Stimulated activated CD8-positive, alpha-beta memory T cell treated with anti-CD3 and anti-CD28 coated beads, Interleukin-12 subunit alpha, Interleukin-12 subunit beta, amount 100 ng/mL, for 4 hours (primary cell): ENCODE data around the gene MRPL51.
"Not testable (repeated sequence)": the region's sequence is repeated elsewhere in the genome, so short reads cannot be mapped to it uniquely, and the experiment has no call there.

Source experiments
- DNase-seq: peaks from one replicate; pipeline ENCODE4 v3.0.0-alpha.2; 2020; ENCODE audit warnings: low read depth

Gene MRPL51

DNA sequence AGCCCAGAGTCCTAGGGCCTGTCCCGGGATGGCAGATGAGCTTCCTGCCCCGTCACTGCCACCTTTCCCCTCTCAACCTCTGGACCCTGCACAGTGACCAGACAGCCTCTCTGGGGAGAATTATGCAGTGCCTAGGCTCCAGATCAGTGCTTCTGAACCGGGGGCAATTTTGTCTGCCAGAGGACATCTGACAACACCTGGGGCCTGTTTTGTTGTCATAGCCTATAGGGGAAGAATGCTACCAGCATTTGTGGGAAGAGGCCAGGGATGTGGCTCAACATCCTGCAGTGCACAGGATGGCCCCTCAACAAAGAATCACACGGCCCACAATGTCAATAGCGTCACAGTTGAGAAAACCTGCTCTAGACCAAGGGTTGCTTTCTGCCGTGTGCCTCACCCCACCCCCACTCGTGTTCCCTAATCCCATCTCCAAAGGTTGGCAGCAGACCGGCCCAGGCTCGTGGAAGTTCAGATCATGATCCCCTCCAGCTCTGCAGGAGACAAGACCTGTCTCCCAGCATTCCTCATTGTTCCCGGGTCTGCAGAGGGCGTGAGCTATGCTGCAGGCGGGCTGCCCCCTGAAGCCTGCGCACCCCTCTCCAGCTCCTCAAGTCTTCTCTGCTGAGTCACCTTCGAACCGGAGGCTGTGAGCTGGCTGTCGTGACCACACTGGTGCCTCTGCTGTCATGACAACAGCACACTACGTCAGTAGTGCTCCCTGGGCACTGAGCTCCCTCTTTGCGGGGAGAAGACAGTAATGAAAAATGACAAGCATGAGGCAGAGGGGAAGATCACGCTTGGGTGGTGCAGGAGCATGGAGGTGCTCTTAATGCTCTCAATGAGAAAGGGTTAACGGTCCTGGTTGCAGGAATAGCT is 39.2 kb upstream of the MRPL51 start:
- peak; percentile 69 for DNase-seq

DNA sequence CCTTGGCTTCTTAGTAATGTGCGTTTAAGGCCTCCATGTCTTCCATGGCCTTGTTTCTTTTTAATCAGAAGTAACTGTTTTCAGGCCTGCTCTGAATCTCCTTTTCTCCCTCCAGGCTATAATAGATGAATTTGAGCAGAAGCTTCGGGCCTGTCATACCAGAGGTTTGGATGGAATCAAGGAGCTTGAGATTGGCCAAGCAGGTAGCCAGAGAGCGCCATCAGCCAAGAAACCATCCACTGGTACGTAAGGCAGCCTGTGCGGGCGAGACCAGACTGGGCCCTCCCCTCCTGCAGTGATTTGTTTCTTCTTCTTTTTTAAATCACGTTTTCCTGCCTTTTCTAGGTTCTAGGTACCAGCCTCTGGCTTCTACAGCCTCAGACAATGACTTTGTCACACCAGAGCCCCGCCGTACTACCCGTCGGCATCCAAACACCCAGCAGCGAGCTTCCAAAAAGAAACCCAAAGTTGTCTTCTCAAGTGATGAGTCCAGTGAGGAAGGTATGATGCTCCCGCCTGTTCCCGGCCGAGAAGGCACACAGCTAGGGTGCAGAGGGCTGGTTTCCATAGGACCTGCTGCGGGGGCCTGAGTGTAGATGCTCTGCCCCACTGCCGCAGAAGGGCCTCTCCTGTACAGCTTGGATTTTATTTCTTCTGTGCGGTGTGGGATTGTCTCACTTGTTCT is 37.7 kb upstream of the MRPL51 start:
- DNase-seq: no peak

DNA sequence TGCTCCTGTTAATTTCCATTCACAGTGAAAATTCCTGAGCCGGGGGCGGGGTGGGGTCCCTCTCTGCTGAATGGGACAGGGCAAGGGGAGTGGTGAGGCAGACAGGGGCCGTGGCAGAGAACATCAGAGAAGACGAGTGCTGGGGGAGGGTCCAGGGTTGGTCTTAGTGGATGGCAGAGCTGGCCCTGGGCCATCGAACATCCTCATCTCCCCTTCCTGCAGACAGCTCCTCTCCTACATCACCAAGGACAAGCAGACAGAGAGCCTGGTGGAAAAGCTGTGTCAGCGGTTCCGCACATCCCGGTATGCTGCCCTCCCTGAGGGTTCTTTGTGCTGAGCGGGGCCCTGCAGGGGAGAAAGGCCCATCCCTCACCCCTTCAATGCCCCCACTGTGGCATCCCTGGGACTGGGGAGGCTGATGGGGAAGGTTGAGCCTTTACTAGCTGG is 36.3 kb upstream of the MRPL51 start:
- DNase-seq: no peak

DNA sequence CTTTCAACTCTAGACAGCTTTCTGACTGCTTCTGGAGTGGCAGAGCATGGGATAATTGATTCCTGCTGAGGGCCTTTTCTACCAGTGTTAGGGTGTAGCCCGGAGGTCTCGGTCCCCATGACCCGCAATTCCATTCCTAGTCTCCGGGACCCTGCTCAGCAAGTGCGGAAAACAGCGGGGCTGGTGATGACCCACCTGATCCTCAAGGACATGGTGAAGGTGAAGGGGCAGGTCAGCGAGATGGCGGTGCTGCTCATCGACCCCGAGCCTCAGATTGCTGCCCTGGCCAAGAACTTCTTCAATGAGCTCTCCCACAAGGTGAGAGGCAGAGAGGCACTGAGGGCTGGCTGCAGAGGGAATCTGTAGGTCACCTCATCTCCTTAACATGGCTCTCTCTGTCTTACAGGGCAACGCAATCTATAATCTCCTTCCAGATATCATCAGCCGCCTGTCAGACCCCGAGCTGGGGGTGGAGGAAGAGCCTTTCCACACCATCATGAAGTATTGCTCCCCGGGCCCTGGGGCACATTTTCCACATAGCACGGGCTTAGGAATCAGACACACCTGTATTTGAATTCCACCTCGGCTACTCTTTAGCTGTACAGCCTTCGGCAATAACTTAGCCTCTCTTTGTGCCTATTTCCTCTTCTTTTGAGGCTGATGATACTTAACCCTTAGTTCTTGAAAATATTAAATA is 35.6 kb upstream of the MRPL51 start:
- no peak for DNase-seq

DNA sequence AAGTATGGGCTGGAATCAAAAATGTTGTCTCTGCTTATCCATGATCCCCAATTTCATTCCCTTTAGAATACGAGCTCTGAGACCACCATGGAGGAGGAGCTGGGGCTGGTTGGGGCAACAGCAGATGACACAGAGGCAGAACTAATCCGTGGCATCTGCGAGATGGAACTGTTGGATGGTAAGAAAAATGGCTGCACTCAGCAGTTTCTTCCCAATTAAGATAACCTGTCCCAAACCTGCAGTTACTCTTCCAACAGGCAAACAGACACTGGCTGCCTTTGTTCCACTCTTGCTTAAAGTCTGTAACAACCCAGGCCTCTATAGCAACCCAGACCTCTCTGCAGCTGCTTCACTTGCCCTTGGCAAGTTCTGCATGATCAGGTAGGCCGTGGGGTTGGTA is 34.6 kb upstream of the MRPL51 start:
- no peak for DNase-seq

DNA sequence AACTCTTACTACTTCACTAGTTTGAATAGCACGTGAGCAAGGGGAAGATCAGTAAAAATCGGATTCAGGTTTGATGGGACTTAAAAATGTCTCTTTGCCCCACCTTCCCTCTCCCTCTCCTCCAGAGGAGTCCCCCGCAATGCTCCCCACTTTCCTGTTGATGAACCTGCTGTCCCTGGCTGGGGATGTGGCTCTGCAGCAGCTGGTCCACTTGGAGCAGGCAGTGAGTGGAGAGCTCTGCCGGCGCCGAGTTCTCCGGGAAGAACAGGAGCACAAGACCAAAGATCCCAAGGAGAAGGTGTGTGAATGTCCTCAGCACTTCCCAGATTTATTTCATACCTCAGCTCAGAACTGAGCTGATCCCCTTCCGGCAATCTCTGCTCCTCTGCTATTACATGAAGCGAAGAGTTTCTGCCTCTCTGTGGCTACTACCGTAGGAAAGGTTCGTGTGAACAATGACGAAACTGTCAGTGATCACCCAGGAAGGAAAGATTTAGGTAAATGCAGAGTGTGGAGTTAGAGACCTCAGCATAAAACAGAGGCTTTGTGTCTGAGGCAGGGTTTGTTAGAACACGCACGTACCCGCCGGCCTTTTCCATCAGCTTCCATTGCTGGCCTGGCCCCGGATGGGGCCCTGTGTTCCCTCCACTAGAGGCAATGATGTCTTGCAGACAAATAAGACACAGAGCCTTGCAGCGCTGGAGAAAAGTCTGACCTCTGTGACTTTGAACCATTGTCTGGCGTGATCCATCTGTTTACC is 33.9 kb upstream of the MRPL51 start:
- DNase-seq: no peak

DNA sequence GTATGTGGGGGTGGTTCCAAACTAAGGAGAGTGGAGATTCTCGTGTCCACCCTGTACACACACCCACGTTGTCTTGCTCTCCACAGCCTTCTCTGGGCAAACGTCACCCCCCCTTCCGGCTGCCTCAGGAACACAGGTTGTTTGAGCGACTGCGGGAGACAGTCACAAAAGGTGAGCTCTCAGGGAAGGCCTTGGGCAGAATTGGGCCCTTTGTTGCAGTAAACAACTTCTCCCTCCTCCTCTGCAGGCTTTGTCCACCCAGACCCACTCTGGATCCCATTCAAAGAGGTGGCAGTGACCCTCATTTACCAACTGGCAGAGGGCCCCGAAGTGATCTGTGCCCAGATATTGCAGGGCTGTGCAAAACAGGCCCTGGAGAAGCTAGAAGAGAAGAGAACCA is 33.1 kb upstream of the MRPL51 start:
- no peak for DNase-seq

DNA sequence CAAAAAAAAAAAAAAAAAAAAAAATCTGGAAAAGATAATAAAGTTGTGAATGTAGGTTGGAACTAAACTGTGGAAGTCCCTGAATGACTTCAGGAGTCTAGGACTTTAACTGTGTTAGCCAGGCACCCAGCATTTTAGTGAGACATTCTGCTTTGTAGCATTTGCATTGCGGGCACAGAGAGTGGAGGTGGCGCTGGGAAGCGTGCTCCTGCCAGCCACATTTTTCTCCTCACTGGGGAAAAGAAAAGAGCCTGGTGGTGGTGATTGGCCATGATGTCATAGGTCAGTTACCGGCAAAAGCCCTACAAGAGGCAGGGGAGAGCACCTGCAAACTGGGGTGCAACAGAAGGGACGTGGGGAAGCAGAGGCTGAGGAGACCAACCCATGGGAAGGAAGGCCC is 31.6 kb upstream of the MRPL51 start:
- no peak for DNase-seq

DNA sequence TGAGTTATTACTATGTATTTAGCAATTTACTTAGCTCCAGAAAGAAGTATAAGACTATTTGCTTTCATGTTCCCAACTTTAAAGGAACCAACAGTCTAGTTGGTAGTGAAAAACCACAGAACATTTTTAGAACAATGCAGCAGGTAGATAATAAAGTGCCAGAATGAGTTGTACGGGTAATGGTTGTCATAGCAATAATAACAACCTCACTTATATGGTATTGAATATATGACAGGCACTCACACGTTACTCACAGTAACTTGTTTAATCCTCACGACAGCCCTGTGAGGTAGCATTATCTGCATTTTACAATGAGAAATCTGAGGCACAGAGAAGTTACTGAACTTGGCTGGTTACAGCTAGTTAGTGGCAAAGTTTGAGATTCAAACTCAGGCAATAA is 30.6 kb upstream of the MRPL51 start:
- no peak for DNase-seq

DNA sequence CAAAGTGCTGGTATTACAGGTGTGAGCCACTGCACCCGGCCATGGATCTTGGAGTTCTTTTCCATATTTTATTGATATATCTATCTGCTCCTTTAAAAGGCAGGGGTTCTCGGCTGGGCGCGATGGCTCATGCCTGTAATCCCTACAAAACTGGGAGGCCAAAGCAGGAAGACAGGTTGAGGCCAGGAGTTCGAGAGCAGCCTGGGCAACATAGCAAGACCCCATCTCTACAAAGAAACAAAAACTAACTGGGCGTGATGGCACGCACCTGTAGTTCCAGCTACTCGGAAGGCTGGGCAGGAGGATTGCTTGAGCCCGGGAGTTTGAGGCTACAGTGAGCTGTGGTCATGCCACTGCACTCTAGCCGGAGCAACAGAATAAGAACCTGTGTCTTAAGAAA is 29.1 kb upstream of the MRPL51 start:
- no peak for DNase-seq

DNA sequence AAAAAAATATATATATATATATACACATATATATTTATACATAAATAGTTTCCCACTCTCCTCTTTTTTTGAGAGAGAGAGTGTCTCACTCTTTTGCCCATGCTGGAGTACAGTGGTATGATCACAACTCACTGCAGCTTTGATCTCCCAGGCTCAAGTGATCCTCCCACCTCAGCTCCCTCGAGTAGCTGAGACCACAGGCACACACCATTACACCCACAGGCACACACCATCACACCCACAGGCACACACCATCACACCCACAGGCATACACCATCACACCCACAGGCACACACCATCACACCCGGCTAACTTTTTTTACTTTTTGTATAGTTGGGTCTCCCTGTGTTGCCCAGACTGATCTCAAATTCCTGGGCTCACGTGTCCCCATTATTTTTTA is 27.1 kb upstream of the MRPL51 start:
- DNase-seq: no peak

DNA sequence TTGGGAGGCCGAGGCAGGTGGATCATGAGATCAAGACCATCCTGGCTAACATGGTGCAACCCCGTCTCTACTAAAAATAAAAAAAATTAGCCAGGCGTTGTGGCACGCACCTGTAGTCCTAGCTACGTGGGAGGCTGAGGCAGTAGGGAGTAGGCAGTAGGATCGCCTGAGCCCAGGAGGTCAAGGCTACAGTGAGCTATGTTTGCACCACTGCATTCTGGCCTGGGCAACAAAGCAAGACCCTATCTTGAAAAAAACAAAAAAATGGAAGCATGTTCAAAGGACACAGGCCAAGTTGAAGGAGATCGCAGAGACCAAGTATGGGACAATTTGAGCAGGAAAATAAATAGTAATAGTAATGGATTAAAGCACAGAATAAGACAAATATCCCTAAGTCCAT is 15.0 kb upstream of the MRPL51 start:
- DNase-seq: no peak

DNA sequence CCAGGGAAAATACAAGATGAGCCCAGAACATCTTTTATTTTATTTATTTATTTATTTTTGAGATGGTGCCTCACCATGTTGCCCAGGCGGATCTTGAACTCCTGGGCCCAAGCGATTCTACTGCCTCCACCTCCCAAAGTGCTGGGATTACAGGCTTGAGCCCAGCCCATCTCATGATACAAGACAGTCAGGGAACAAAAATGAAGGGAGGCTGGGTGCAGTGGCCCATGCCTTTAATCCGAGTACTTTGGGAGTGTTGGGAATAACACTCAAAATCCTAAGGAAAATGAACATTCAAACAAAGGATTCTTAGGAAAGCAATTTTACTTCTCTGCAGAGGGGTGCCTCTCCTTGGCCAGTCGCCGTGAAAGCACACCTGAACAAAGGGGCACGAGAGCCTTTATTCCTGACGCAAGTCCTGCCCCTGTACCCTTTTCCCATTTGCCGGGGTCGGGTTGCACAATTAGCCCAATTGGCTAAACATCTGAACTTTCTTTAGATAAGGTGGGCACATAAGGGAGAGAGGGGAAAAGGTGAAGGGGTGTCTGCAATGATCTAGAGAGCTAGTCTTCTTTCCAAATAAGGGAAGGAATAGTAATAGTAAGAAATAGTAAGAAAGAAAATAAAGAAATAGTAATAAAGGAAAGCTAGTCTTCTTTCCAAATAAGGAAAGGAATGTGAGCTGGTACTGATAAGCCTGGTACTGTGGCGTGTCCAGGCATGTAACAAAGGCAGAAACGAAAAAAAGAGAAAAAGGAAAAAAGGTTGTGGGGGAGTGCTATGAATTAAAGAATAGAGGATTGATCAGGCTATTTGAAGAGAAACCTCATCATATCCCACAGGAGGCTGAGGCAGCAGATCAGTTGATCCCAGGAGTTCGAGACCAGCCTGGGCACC is 14.3 kb upstream of the MRPL51 start:
- DNase-seq: no peak

DNA sequence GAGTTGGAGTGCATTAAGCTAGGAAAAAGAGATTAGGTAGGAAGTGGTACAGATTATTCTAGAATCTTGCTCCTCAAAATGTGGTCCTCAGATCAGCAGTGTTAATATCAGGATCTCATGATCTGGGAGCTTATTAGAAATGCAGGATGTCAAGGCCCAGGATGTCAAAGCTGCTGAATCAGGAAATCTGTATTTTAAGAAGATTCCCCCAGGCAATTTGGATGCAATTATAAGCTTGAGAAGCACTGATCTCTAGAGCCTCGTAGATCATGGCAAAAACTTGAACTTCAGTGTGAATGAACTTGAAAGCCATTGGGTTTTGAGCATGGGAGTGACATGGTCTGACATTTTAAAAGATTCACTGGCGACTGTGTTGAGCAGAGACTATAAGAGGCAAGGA is 7.4 kb upstream of the MRPL51 start:
- no peak for DNase-seq

DNA sequence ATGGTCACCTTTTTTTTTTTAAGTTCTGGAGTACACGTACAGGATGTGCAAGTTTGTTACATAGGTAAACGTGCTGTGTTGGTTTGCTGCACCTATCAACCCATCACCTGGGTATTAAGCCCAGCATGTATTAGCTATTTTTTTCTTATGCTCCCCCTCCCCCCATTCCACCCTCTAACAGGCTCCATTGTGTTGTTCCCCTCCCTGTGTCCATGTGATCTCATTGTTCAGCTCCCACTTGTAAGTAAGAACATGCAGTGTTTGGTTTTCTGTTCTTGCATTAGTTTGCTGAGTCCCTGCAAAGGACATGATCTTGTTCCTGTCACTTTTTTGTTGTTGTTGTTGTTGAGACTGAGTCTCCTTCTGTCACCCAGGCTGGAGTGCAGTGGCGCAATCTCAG is 4.2 kb upstream of the MRPL51 start:
- DNase-seq: not testable (repeated sequence)

DNA sequence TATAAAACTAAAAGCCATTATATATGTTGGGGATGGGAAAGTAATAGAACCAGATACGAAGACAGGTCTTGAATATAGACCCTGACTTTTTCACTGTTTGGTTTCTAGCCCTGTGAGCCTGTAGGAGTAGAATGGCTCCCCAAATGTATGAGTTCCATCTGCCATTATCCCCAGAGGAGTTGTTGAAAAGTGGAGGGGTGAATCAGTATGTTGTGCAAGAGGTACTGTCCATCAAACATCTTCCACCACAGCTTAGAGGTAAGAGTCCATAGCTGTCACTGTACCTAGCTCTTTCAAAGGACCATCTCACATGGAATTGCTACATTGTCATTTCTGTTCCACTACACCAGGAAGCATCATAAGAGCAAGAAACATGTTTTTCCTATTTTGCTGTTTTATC is 1.9 kb upstream of the MRPL51 start:
- no peak for DNase-seq

DNA sequence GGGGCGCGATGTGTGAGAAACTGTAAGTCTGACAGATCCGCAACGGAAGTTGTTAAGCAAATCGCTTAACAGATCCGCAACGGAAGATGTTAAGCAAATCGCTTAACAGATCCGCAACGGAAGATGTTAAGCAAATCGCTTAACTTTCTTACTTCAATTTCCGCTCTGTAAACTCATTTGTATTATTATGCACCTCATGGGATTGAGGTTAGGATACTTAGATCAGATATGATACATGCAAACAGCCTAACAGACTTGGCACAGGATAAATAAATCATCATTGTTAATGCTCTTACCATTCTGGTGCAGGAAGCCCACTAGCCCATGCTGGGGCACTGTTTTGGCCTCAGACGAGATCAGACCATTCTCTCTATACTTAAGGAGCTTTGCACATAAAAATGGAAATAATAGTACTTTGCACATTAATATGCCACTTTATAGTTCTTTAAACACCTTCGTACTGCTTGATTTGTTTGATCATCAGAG is 1.2 kb upstream of the MRPL51 start:
- DNase-seq: no peak

DNA sequence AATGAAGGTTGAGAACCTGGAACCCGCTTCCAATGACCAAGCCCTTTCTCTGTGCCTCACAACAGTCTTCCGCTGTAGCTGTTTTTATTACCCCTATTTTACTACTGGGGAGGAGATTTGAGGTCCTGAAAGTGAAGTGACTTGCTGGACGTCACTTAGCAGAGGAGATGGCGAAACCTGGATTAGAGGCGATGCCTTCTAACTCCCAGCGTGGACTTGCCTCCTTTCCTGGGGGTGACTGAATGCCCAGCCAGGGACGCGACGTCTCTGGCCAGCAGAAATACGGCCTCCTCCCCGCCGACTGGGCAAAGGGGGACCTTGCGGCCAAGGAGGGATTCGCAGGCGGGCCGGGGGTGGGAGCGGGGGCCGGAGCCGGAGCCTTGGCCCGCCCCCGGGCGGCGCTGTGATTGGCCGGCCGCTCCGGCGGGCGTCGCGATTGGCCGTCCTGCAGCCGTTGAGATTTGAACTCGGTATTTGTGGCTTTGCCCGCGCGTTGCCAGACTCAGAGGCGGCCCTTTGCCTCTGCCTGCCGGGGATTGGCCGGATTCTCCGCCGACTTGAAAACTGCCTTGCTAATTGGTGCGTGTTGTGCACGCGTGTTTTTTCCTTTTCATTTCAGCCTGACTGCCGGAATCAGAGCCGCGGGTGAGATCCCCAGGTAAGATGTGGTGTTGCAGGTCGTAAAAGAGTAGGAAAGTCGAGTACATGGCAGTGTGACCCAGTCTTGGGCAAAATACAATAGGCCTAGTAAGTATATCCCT is 615 bp upstream of the MRPL51 start, which contains the start of gene NCAPD2:
NCAPD2 (plus strand) TSS at position 606 of the 761 bp plus-strand sequence. CDS start 997 bp downstream, outside the sequence.
- DNase-seq: peak; percentile 89

DNA sequence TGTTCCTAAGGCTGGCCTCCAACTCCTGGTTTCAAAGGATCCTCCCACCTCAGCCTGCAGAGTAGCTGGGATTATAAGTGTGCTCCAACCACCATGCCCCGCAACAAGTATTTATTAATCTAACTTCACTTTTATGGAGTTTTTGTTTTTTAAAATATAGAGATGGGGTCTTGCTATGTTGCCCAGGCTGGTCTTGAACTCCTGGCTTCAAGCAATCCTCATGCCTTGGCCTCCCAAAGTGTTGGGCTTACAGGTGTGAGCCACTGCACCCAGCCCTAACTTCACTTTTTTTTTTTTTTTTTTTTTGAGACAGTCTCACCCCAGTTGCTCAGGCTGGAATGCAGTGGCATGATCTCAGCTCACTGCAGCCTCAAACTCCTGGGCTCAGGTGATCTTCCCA is 2.4 kb downstream of the MRPL51 start:
- not testable (repeated sequence) for DNase-seq

DNA sequence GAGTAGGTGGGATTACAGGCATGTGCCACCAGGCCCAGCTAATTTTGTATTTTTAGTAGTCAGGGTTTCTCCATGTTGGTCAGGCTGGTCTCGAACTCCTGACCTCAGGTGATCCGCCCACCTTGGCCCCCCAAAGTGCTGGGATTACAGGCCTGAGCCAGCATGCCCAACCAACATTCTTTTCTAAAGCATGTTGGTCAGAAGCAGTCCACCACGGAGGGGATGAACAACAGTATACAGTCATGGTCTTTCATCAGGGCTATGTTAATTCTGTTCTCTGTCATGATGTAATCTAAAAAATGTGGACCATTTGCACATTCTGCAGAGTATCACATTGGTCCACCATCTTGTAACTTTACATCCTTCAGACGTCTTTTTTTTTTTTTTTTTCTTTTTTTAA is 3.6 kb downstream of the MRPL51 start:
- no peak for DNase-seq
